Thyroid gland (tissue), 4 donors: ENCODE results near the gene XPNPEP2.

Experiments used
- CTCF ChIP-seq, 6 experiments: fragments of 200-600 bp in 3 of 6; fragments of 450-650 bp in 3 of 6; sonication (generic) in 3 of 6; IDR thresholded peaks; one replicate each; pipeline ENCODE4 v1.5.1; 2016 to 2019; ENCODE audit warnings: antibody characterized with exemption in 6 of 6, mild to moderate bottlenecking in 2 of 6, inconsistent platforms in 1 of 6, moderate library complexity in 1 of 6
- POLR2A ChIP-seq, 2 donors: fragments of 450-650 bp; IDR thresholded peaks; one replicate each; pipeline ENCODE4 v1.6.1; 2017; ENCODE audit warnings: antibody characterized with exemption in 2 of 2, mild to moderate bottlenecking in 2 of 2, moderate library complexity in 1 of 2

- no peak for TF ChIP-seq POLR2A (IDR thresholded peaks at IDR 0.05)
- no peak for TF ChIP-seq CTCF (IDR thresholded peaks at IDR 0.05)
Measured at GRCh38 chrX:129791961-129792570, 53.3 kb downstream of the XPNPEP2 start.
